Stimulated activated memory B cell treated with anti-CD40 and anti-IgM and Interleukin-4, amounts not matched to agents 10 μg/mL and 1 μg/mL and 100 μg/mL, for 72 hours (primary cell): Measurements from ENCODE around the gene CDH23.
"Not testable (repeated sequence)": the region's sequence is repeated elsewhere in the genome, so short reads cannot be mapped to it uniquely, and the experiment has no call there.

Experiments used
- ATAC-seq: fragments of 150-1000 bp; cut with Tn5 transposase; 2 replicates; pipeline ENCODE4 v1.10.0; 2021
- H3K27ac Mint-ChIP-seq: one replicate; pipeline ENCODE4 v1.8.0; 2022; ENCODE audit warnings: mild to moderate bottlenecking, mixed read lengths
- H3K27me3 Mint-ChIP-seq: one replicate; pipeline ENCODE4 v1.8.0; 2022; ENCODE audit warnings: mixed read lengths
- H3K36me3 Mint-ChIP-seq: one replicate; pipeline ENCODE4 v1.8.0; 2022; ENCODE audit warnings: mixed read lengths
- H3K4me1 Mint-ChIP-seq: one replicate; pipeline ENCODE4 v1.8.0; 2022; ENCODE audit warnings: mixed read lengths
- H3K4me3 Mint-ChIP-seq: one replicate; pipeline ENCODE4 v1.8.0; 2022; ENCODE audit warnings: mild to moderate bottlenecking, moderate library complexity, mixed read lengths
- H3K9me3 Mint-ChIP-seq: one replicate; pipeline ENCODE4 v1.8.0; 2022; ENCODE audit warnings: mixed read lengths

CDH23 gene

DNA sequence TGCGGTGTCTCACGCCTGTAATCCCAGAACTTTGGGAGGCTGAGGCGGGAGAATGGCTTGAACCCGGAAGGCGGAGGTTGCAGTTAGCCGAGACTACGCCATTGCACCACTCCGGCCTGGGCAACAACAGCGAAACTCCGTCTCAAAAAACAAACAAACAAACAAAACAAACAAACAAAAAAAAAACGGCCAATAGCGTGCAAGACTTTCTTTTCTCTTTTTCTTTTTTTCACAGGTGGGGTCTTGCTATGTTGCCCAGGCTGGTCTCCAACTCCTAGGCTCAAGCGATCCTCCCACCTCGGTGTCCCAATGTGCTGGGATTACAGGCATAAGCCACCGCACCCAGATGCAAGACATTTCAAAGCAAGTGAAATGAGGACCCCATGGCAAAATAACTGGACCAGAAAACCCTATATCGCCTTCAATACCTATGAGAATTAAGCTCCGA is 452.8 kb downstream of the CDH23 start:
- Mint-ChIP-seq H3K27ac (peak overlapping the region; percentile 85), H3K9me3 (no peaks in the 10 kb centered on the region), H3K27me3 (no peaks in the 10 kb centered on the region), H3K4me3 (peak overlapping the region; percentile 95), H3K36me3 (peaks cover 5% of the 10 kb centered on the region), H3K4me1 (peaks cover 70% of the 10 kb centered on the region)
- no peak for ATAC-seq

DNA sequence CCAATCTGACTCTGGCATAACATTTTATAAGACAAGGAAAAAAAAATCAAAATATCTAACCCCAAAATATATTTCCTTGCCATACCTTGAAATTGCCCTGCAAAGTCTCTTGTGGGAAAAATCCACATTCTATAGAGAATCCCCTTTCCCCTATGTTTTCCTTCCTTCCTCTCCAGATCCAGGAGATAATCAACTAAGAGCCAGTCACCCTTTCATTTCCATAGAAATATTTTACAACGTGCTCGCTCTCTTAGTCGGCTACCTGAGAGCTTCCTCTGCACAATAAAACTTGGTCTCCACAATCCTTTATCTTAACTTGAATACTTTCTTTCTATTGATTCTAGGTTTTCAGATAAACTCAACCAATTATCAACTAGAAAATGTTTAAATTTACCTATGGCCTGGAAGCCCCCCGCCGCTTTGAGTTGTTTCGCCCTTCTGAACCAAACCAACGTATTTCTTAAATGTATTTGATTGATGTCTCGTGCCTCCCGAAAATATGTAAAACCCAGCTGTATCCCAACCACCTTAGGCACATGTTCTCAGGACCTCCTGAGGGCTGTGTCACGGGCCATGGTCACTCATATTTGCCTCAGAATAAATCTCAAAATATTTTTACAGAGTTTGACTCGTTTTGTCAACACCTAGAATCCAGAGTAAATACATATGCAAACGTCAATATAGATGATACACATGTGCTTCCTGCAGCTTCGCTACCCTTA is 453.5 kb downstream of the CDH23 start:
- H3K27ac Mint-ChIP-seq = peak overlapping the region; percentile 85
- no peak for ATAC-seq
- H3K27me3 Mint-ChIP-seq = no peaks in the 10 kb centered on the region
- H3K9me3 Mint-ChIP-seq = no peaks in the 10 kb centered on the region
- peaks cover 5% of the 10 kb centered on the region for H3K36me3 Mint-ChIP-seq
- H3K4me3 Mint-ChIP-seq = peak overlapping the region; percentile 95
- peaks cover 69% of the 10 kb centered on the region for H3K4me1 Mint-ChIP-seq

DNA sequence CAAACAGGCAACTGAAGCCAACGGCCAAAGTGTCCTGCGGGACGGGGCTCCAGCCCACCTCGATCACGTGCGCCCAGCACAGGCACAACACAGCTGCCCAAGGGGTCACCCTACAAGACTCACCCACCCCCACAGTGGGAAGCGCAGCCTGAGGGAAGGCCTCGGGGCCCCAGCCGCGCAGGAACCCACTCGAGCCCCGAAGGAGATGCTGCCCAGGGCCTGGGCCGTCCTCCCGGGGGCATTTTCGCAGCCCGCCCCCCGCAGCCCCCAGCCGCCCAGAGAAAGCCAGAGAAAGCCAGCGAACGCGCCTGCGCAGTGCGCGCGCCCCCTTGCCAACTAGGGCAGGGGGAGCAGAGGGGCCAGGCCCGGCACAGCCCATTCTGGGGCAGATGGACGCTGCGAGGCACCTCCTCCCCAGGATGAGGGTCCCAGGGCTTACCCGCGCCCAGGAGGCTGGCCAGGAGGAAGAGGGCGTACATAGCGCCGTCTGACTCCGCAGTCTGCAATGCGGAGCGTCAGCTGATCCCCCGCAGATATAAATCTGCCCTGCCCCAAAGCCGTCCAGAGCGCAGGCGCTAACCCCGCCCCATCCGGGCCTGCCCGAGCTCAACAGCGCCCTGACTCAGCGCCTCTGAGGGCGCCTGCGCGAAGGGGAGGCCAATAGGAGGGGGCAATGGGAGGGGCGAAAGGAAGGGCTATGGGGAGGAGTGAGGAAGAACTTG is 454.2 kb downstream of the CDH23 start, which contains the start of gene PSAP:
Gene PSAP, minus strand, starts transcription at position 509 of the 722 bp plus-strand sequence. Its CDS starts 30 bp downstream, at position 479.
- H3K4me3 Mint-ChIP-seq = peak within 1 kb of the TSS; percentile 95
- peak; percentile 98 for ATAC-seq
- peak within 1 kb of the TSS; percentile 85 for H3K27ac Mint-ChIP-seq
- peaks cover 5% of the 10 kb centered on the region for H3K36me3 Mint-ChIP-seq
- H3K4me1 Mint-ChIP-seq = peaks cover 62% of the 10 kb centered on the region
- H3K9me3 Mint-ChIP-seq = no peaks in the 10 kb centered on the region
- H3K27me3 Mint-ChIP-seq = no peaks in the 10 kb centered on the region

DNA sequence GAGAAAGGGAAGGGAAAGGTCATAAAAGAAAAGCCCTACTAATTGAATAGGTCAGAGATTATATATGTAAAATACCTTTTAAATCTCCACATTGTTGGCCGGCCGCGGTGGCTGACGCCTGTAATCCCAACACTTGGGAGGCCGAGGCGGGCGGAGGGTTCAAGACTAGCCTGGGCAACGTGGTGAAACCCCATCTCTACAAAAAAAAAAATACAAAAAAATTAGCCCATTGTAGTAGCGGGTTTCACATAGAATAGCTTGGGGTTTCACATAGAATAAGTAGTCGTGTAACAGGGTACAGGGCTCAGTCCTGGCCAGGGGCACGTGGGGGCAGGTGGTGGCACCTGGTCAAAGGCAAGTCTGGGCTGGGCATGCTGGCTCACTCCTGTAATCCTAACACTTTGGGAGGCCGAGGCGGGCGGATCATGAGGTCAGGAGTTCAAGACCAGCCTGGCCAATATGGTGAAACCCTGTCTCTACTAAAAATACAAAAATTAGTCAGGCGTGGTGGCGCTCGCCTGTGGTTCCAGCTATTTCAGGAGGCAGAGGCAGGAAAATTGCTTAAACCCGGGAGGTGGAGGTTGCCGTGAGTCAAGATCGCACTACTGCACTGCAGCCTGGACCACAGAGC is 454.9 kb downstream of the CDH23 start:
- H3K27ac Mint-ChIP-seq = peak overlapping the region; percentile 85
- not testable (repeated sequence) for H3K36me3 Mint-ChIP-seq, H3K9me3 Mint-ChIP-seq, H3K27me3 Mint-ChIP-seq
- ATAC-seq = peak; percentile 11
- peaks cover 60% of the 10 kb centered on the region for H3K4me1 Mint-ChIP-seq
- peak overlapping the region; percentile 95 for H3K4me3 Mint-ChIP-seq

DNA sequence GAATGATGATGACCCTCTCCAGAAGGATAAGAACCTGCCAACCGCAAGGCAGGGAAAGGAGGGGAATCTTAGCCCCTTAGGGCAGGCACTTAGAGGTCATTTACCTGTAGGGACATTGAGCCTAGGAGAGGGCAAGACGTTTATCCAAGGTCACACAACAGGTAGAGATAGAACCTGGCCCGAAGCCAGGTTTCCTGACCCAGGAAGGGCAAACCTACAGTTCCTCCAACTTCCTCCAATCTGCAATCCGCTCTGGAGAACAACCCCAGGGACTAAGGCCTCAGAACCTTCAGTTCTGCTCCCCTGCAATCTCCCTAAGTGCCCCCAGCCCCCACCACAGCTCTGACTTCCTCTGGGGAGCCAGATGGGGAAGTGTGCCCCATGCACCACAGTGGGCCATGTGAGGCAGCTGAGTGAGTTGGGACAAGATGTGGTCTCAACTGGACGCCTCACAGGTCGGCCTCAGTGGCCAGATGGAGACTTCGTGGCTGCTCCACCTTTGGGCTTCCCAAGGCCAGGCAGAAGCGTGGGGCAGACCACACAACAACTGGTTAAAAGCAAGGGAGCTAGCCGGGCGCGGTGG is 455.7 kb downstream of the CDH23 start:
- Mint-ChIP-seq H3K36me3 (peaks cover 5% of the 10 kb centered on the region), H3K27ac (peak overlapping the region; percentile 85), H3K4me1 (peaks cover 52% of the 10 kb centered on the region), H3K9me3 (no peaks in the 10 kb centered on the region), H3K4me3 (peak overlapping the region; percentile 27), H3K27me3 (no peaks in the 10 kb centered on the region)
- ATAC-seq = no peak

DNA sequence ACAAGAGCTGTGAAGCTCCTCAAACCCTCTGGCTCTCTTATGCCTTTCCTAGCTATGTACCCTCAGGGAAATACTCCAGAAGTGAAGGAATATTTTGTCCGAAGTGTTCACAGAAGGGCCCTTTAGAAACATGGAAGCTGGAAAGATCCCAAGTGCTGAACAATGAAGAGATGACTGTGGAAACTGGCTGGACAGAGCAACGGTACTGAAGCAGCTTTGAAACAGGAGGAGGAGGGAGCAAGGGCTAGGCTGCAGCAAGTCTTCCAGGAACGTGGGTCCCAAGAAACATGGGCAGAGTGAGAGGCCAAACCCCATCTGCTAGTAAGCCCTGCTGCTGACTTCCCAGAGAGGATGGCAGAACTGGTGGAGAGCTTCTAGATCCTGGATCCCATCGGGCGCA is 457.3 kb downstream of the CDH23 start:
- Mint-ChIP-seq H3K36me3 (peaks cover 5% of the 10 kb centered on the region), H3K9me3 (no peaks in the 10 kb centered on the region), H3K27me3 (no peaks in the 10 kb centered on the region), H3K27ac (no peak overlapping the region), H3K4me1 (peaks cover 36% of the 10 kb centered on the region), H3K4me3 (no peak overlapping the region)
- no peak for ATAC-seq

DNA sequence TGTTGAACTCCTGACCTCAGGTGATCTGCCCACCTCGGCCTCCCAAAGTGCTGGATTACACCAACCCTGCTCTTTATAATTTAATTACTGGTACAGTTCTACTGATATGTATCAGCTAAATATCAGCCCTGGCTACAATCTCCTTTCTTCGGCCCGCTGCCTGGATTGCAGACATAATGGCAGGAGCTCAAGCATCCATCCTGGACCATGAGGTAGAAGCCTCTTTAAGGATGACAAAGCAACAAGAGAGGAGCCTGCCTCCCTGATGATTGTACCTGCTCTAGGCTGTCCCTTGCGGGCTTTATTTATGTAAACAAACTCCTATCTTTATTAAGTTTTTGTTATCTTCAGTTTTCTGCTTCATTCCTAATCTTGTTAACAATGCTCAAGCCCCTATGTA is 459.9 kb downstream of the CDH23 start:
- no peak for ATAC-seq
- no peaks in the 10 kb centered on the region for H3K36me3 Mint-ChIP-seq
- no peaks in the 10 kb centered on the region for H3K27me3 Mint-ChIP-seq
- no peak overlapping the region for H3K4me3 Mint-ChIP-seq
- H3K9me3 Mint-ChIP-seq = no peaks in the 10 kb centered on the region
- no peak overlapping the region for H3K27ac Mint-ChIP-seq
- H3K4me1 Mint-ChIP-seq = peaks cover 33% of the 10 kb centered on the region

DNA sequence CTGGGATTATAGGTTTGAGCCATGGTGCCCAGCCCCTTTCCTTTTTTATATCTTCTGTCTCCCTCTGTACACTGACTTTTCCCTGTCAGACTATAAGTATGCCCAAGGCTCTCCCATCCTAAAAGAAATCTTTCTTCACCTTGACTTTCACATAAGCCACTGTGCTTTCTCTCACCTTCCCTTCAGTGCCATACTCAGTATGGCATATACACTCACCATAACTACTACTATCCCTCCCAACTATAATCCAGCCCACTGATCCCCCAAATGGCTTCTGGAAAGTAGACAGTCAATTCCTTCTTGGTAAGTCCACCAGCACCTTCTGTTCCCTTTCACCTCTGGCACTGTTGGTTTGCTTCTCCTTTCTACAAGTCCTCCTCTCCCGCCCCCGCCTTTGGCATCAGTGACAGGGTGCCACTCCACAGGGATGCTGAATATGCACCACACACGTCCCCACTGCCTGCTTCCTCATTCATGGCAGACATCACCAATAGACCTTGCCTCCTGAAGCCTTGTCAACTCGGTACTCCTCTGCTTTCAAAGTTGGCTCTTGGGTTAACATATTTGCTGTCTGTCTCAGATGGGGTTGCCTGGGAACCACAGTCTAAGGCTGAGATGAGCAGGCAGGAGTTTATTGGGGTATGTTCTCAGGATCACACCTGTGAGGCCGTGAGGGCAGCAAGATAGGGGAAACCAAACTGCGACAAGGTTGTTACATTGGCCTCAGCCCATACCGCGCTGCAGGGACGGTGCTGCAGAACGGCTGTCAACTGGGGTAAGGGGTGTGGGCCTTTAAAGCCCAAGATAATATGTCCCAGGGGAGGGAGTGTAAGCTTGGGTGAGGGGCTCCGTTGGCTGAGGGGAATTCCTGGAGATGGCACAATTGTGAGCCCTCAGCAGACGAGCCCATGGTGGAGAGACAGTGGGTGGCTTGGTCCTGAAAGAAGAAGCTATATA is 461.5 kb downstream of the CDH23 start:
- peak; percentile 57 for ATAC-seq
- no peaks in the 10 kb centered on the region for H3K9me3 Mint-ChIP-seq
- H3K27me3 Mint-ChIP-seq = no peaks in the 10 kb centered on the region
- no peak overlapping the region for H3K4me3 Mint-ChIP-seq
- no peaks in the 10 kb centered on the region for H3K36me3 Mint-ChIP-seq
- peaks cover 20% of the 10 kb centered on the region for H3K4me1 Mint-ChIP-seq
- no peak overlapping the region for H3K27ac Mint-ChIP-seq

DNA sequence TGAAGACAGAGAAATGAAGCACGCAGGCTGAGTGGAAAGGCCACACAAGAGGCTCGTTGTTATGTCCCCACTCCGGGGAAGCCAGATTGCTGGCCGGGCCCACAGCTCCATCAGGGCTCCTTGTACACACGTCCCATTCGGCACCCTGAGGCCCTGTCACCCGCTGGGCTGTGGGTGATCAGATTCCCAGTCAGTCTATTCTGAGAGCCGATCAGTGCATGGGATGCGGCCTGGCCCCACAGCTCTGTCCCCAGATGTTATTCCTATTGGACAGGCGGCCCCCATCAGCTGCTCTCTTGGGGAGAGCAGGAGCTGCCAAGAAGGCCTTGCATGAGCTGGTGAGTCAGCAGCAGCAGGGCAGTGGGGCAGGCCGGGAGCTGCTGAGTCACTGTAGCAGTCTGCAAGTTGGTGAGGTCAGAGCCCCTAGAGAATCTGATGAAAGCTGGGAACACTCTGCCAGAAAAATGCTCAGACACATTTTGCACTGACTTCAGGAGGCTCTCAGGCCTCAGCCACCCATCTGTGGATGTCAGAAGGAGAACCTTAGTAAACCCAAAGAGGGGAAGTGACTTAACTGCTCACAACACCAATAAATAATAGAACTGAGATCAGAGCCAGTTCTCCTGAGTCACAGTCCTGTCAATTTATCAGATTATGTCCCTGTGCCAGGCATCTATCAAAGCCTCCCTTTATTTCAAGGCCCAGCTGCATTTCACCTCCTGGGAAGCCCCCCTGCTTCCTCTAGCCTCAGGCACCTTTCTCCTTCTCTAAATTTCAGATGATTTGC is 463.7 kb downstream of the CDH23 start:
- Mint-ChIP-seq H3K27ac (peak overlapping the region; percentile 63), H3K27me3 (no peaks in the 10 kb centered on the region), H3K4me3 (no peak overlapping the region), H3K36me3 (no peaks in the 10 kb centered on the region), H3K4me1 (peaks cover 25% of the 10 kb centered on the region), H3K9me3 (no peaks in the 10 kb centered on the region)
- peak; percentile 73 for ATAC-seq

DNA sequence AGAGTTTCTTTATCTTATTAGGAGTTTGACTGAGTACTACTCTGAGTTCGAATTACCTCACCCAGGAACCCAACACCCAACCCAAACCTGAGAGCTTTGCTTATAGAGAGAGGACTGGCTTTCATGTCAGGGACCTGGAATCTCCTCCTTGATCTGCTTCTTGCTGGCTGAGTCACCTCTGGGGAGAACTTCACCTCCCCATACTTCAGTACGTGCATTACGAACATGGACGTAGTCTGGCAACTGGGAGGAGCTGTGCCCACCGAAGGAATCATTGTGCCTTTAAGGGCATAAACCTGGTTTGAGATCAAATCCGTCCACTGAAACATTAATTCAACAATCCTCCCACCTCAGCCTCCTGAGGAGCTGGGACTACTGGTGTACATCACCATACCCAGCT is 466.5 kb downstream of the CDH23 start:
- no peaks in the 10 kb centered on the region for H3K9me3 Mint-ChIP-seq
- no peak overlapping the region for H3K27ac Mint-ChIP-seq
- ATAC-seq = no peak
- H3K4me3 Mint-ChIP-seq = no peak overlapping the region
- H3K36me3 Mint-ChIP-seq = no peaks in the 10 kb centered on the region
- peaks cover 33% of the 10 kb centered on the region for H3K4me1 Mint-ChIP-seq
- no peaks in the 10 kb centered on the region for H3K27me3 Mint-ChIP-seq

DNA sequence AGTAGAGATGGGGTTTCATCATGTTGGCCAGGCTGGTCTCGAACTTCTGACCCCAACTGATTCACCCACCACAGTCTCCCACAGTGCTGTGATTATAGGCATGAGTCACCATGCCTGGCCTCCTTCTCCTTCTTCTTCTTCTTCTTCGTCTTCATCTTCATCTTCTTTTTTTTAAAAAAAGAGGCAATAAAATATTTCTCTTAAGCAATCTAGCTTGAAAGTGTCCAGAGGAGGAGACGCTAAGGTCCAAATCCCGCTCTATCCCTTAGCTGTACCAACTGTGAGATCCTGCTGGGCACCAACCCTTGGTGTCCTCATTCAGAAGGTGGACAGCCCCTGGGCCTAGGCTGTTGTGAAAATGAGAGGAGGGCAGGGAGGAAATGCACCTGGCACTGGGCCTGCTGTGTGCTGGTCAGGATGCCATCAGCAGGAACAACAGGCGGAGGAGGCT is 468.2 kb downstream of the CDH23 start:
- H3K4me1 Mint-ChIP-seq = peaks cover 28% of the 10 kb centered on the region
- no peaks in the 10 kb centered on the region for H3K9me3 Mint-ChIP-seq
- no peak for ATAC-seq
- no peak overlapping the region for H3K4me3 Mint-ChIP-seq
- no peak overlapping the region for H3K27ac Mint-ChIP-seq
- H3K36me3 Mint-ChIP-seq = no peaks in the 10 kb centered on the region
- H3K27me3 Mint-ChIP-seq = no peaks in the 10 kb centered on the region
